ENCODE measurements around the gene GPAT2. TPM values are rescaled to one million over a fixed set of nuclear protein-coding genes. Genes with fewer than 3 reads are reported as not detected.
"Not testable (repeated sequence)": the region's sequence is repeated elsewhere in the genome, so short reads cannot be mapped to it uniquely, and the experiment has no call there.

The GPAT2 gene
- total and polyA plus RNA-seq, 5 experiments from 2014 or later = 1.1 to 11.7 (median 8.8) TPM

- ATAC-seq, H3K4me3 Mint-ChIP-seq, H3K27ac Mint-ChIP-seq, H3K27me3 Mint-ChIP-seq, POLR2A ChIA-PET, H3K9me3 Mint-ChIP-seq, H3K4me1 Mint-ChIP-seq, H3K36me3 Mint-ChIP-seq, DNase-seq: not testable (repeated sequence)
Measured at GRCh38 chr2:96025755-96026154, 9.0 kb downstream of the GPAT2 start.

GRCh38 chr2:96025194-96025492, 9.6 kb downstream of the GPAT2 start:
- ATAC-seq (no peak), DNase-seq (no peak)
- POLR2A ChIA-PET = no interaction called here
- Mint-ChIP-seq H3K27me3 (no peaks in the 10 kb centered on the region), H3K9me3 (no peaks in the 10 kb centered on the region), H3K4me3 (no peak overlapping the region), H3K36me3 (no peaks in the 10 kb centered on the region), H3K27ac (peak overlapping the region in 1 of 10 donors; percentile 11), H3K4me1 (peaks cover 0 to 5% (median 2%) of the 10 kb centered on the region in 4 donors)

GRCh38 chr2:96024336-96025193, 10.2 kb downstream of the GPAT2 start:
- Mint-ChIP-seq H3K27ac (peak overlapping the region in 1 of 10 donors; percentile 11), H3K4me1 (peaks cover 0 to 5% (median 2%) of the 10 kb centered on the region in 4 donors), H3K9me3 (no peaks in the 10 kb centered on the region), H3K4me3 (no peak overlapping the region), H3K27me3 (no peaks in the 10 kb centered on the region), H3K36me3 (no peaks in the 10 kb centered on the region)
- ATAC-seq = no peak
- POLR2A ChIA-PET = no interaction called here
- no peak for DNase-seq

GRCh38 chr2:96023701-96024100, 11.0 kb downstream of the GPAT2 start:
- POLR2A ChIA-PET, H3K4me1 Mint-ChIP-seq, ATAC-seq, H3K4me3 Mint-ChIP-seq, H3K9me3 Mint-ChIP-seq, DNase-seq, H3K27me3 Mint-ChIP-seq, H3K36me3 Mint-ChIP-seq: not testable (repeated sequence)
- H3K27ac Mint-ChIP-seq = peak overlapping the region in 2 of 10 donors; percentile 51 to 56

GRCh38 chr2:96022701-96023447, 11.8 kb downstream of the GPAT2 start:
- H3K36me3 Mint-ChIP-seq, H3K4me3 Mint-ChIP-seq, H3K27me3 Mint-ChIP-seq, H3K4me1 Mint-ChIP-seq, POLR2A ChIA-PET, H3K9me3 Mint-ChIP-seq: not testable (repeated sequence)
- peak; percentile 93 to 96 for ATAC-seq
- peak overlapping the region in 1 of 10 donors; percentile 25 for H3K27ac Mint-ChIP-seq
- DNase-seq = peak; percentile 49 to 83 (median 70)

GRCh38 chr2:96022126-96022525, 12.6 kb downstream of the GPAT2 start:
- H3K27ac Mint-ChIP-seq, ATAC-seq, POLR2A ChIA-PET, DNase-seq, H3K9me3 Mint-ChIP-seq, H3K4me3 Mint-ChIP-seq, H3K36me3 Mint-ChIP-seq, H3K4me1 Mint-ChIP-seq, H3K27me3 Mint-ChIP-seq: not testable (repeated sequence)

- POLR2A ChIA-PET, H3K27ac Mint-ChIP-seq, H3K36me3 Mint-ChIP-seq, H3K9me3 Mint-ChIP-seq, H3K27me3 Mint-ChIP-seq, DNase-seq, H3K4me3 Mint-ChIP-seq, ATAC-seq, H3K4me1 Mint-ChIP-seq: not testable (repeated sequence)
Measured at GRCh38 chr2:96021142-96021541, 13.6 kb downstream of the GPAT2 start.

- H3K4me3 Mint-ChIP-seq, POLR2A ChIA-PET, H3K27me3 Mint-ChIP-seq, H3K36me3 Mint-ChIP-seq, H3K27ac Mint-ChIP-seq, DNase-seq, H3K9me3 Mint-ChIP-seq, ATAC-seq, H3K4me1 Mint-ChIP-seq: not testable (repeated sequence)
Measured at GRCh38 chr2:96019909-96020590, 14.7 kb downstream of the GPAT2 start.

GRCh38 chr2:96016321-96016720, 18.4 kb downstream of the GPAT2 start:
- H3K4me1 Mint-ChIP-seq, H3K4me3 Mint-ChIP-seq, DNase-seq, H3K36me3 Mint-ChIP-seq, H3K9me3 Mint-ChIP-seq, POLR2A ChIA-PET, ATAC-seq, H3K27me3 Mint-ChIP-seq: not testable (repeated sequence)
- H3K27ac Mint-ChIP-seq = peak overlapping the region in 2 of 10 donors; percentile 8 to 63

- DNase-seq, H3K4me3 Mint-ChIP-seq, H3K27me3 Mint-ChIP-seq, H3K9me3 Mint-ChIP-seq, POLR2A ChIA-PET, H3K36me3 Mint-ChIP-seq, ATAC-seq: not testable (repeated sequence)
- Mint-ChIP-seq H3K27ac (peak overlapping the region in 2 of 10 donors; percentile 5 to 10), H3K4me1 (peaks cover 8 to 18% (median 10%) of the 10 kb centered on the region in 4 donors)
Measured at GRCh38 chr2:96012792-96013264, 21.9 kb downstream of the GPAT2 start.

GRCh38 chr2:96012086-96012791, 22.5 kb downstream of the GPAT2 start:
- not testable (repeated sequence) for H3K9me3 Mint-ChIP-seq
- H3K4me3 Mint-ChIP-seq = peak overlapping the region in 3 of 10 donors; percentile 7 to 18 (median 14)
- peak overlapping the region in 6 of 10 donors; percentile 4 to 77 (median 54) for H3K27ac Mint-ChIP-seq

GRCh38 chr2:96011129-96011455, 23.6 kb downstream of the GPAT2 start:
- POLR2A ChIA-PET, H3K36me3 Mint-ChIP-seq, H3K9me3 Mint-ChIP-seq: not testable (repeated sequence)
- ATAC-seq = peak; percentile 2 to 11
- H3K4me3 Mint-ChIP-seq = peak overlapping the region; percentile 23 to 77 (median 57)
- peaks cover 0 to 13% (median 0%) of the 10 kb centered on the region in 5 donors for H3K27me3 Mint-ChIP-seq
- H3K27ac Mint-ChIP-seq = peak overlapping the region in 5 of 10 donors; percentile 15 to 66 (median 52)
- peak in 4 of 10 donors; percentile 11 to 18 (median 14) for DNase-seq
- peaks cover 8 to 18% (median 10%) of the 10 kb centered on the region in 4 donors for H3K4me1 Mint-ChIP-seq

More at GRCh38 chr2:96012086-96012791, 22.5 kb downstream of the GPAT2 start:
- ATAC-seq, POLR2A ChIA-PET, H3K36me3 Mint-ChIP-seq, DNase-seq, H3K27me3 Mint-ChIP-seq: not testable (repeated sequence)
- peaks cover 8 to 18% (median 10%) of the 10 kb centered on the region in 4 donors for H3K4me1 Mint-ChIP-seq

Data from naive thymus-derived CD8-positive, alpha-beta T cell (primary cell).